DMS153 (cell line): ENCODE data around the gene A2M.

Experiments
- DNase-seq: peaks from one replicate; lab custom pipeline; 2025; lab: John Stamatoyannopoulos, UW

Gene A2M

DNA sequence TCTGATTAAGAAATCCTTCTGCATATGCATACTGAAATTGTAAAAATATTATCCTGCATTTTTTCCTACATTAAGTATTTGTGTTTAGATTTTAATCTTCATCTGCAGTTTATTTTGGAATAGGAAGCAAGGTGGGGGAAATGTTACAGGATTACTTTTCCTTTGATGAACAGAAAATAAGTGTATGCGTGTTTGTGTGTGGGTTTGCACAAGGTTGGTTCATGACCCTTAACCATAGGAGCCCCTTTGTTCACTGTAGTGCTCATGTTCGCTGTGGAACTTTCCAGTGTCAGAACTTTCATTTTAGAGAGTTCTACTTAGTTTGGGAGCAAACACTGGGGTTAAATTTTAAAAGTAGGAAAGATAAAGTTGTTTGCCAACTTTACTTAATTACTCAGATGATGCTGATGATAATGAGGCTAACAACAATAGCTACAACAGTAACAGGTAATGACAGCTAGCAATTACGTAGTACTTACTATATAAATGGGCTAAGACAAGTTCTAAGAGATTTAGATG is 6.4 kb upstream of the A2M start:
- DNase-seq = no peak

DNA sequence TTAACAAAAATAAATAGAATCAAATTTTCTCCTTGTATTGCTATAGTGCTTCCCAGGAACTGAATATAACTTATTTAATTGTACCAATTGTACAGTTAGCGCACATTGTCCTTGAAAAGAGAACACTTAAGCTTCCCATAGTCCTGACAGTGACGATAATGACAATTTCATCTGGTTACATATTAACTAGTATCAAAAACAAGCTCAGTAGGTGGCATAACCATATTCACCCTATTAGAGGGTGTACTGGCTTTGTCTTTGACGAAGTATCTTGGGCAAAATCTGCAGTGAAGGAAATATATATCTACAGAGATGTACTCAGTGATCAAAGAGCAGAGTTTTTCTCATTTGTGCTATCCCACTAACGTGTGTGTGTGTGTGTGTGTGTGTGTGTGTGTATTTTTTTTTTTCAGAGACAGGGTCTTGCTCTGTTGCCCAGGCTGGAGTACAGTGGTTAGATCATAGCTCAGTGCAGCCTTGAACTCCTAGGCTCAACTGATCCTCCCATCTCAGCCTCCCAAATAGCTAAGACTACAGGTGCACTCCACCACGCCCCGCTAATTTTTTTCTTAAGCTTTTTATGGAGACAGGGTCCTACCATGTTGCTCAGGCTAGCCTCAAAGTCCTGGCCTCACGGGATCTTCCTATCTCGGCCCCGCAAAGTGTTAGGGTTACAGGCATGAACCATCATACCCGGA is 4.9 kb upstream of the A2M start:
- DNase-seq = no peak

DNA sequence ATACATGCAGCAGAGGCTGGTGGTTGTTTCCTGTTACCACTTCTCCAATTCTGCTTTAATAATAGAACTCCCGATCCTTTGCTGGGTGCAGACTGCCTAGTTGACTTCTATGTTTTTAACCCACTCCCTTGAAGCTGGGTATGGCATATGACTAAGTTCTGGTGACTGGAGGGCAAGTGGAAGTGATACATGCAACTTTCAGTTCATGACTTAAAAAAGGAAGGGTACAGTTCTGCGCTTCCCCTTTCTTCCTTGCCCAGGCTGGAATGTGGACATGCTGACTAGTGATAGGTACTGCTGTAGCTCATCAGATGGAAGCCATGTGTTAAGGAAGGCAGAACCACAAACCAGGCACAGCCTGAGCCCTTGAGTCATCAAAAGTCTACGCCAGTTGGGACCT is 2.4 kb upstream of the A2M start:
- DNase-seq = no peak

DNA sequence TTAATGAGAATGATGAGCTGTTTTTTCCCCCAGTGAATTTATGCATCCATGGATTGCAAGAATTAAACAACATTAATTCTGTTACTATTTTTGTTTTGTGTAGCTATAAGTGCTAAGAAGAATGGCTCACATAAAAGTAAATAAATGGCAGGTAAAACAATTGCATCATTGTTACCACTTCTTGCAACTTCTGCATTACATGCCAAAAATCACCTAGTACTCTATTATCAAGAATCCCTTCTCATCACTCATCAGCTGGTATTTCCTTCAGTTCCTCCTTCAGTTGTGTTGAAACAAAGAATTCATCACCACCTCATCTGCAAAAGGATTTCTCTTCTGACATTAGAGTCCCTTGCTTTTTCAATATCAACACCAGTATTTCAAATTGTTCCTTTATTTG is 773 bp downstream of the A2M start:
- no peak for DNase-seq

DNA sequence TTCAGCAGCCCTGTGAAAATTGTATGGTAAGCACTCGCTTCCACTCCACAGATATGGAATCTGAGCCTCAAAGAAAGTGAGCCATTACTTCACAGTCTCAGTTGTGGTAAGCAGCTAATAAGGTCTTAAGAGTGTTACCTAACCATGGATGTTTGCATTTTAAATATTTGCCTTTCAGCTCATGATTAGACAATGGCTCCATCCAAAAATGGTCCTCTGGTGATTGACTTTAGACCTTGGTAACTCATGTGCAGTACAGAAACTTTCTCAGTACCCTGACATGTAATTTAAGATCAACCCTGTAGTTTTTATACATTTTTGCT is 1.8 kb downstream of the A2M start:
- DNase-seq = no peak

DNA sequence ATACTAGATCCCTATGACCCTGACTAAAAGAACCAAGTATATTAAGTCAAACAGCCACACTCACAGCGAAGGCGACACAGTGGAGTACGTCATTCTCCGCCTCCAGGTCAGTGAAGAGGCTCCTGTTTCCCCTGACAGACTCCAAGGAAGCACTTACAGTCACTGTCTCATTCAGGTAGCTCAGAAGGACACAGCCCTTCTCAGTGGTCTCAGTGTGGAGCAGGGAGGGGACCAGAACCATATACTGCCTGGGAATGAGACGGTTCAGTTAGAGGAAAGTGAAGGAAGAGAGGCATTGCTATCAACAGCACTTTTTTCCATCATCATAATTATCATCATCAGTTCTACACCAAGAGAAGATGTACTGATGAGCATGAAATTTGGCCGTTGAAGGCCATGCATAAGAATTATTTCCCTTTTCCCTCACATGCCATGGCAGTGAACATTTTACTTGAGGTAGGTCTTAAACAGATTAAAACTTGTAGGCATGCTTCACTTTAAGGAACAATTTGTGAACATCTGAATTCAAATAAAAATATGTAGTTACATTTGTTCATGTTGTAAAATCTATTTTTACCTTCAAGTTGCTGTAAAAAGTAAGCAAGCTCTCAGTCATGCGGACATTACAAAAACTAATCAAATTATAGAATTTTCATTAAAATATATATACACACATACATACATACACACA is 2.3 kb downstream of the A2M start:
- no peak for DNase-seq

DNA sequence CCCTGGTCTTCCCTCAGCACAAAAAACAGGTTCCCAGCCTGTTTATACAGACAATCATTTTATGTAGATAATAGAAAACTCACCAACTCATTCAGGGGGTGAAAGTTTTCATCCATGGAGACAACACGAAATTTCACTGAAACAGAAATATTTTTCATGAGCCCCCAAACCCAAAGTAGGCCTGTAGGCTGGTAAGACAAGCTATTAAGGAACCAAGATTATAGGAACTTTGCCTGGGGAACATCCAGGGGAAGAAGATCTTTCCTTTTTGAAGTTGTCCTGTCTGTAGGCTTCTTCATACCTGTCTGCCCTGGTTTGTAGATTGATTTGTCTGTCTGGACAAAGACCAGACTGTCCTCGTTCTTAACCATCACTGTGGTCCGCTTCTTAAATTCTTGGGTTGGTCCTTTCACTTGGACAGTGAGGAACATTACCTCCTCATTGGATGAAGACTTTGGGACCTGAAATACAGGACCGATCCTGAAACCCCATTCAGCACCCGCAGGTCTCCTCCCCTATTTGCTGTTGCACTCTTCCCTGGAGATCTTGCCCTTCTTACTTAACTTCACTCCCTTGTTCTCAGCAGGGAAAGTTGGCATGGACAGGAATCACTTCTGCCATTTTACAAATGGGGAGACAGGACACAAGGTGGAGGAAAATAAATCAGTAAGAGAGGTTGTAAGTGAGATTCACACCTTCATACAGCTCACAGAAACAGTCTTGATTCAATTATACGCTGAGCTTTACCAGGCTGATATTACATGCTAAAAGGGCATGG is 3.5 kb downstream of the A2M start:
- no peak for DNase-seq

DNA sequence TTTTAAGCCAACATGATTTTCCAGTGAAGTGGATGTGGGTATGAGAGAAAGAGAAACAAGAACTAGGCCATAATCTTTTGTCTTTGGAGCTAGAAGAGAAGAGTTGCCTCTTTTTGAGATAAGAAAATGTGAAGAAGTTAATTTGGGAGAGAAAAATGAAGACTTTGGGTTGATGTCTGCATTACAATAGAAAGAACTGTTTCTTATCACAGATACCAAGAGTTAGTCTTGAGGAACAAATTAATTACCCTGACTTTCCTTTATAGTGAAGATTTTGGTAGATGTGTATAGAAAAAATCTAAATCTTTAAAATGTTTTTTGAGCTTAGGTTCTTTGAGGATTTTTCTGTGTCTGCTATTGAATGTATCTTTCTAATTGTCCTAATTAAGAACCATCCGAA is 4.2 kb downstream of the A2M start:
- DNase-seq = no peak

DNA sequence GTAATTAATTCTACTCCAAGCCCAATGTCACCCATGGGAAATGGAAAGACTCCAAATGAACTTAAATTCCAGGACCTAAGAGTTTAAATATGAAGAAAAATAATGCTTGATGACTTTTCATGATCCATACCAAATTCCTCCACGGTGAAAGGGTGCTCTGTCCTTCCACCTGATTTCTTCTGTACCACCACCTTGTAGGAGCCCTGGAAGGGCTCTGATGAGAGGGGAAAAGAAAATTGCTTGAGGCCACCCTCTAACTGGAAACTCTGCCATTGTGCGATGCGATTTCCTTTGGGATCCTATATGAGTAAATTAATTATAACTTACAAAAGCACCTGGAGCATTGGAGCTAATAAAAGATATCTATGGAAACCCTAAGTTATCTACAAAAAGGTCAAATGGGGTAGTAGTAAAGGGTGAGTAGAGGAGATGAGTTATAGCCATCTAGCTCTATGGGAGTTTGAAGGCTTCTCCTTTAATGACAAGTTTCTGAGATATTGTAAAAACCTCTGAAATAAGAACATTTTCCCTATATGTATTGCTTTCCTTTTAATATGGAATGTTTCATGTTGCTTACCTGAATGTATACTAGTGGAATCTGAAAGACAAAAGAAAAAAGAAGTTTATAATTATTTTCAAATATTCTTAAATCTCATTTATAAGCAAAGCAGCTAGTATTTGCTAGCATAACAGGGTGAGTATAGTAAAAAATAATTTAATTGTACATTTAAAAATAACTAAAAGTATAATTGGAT is 5.8 kb downstream of the A2M start:
- DNase-seq = no peak

DNA sequence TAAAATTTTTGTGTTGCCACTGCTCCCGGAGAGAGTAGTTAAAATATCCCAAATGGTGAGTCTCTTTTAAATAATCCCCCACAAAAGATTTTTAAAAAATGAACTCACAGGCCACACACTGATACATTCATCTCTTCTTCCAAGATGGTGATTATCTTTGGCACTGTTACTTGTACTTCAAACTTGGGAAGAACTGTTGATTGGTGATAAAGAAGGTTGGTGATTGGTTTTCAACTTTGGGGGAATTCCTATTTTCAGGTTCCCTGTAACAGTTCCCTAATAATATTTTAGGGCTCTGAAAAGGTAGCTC is 6.6 kb downstream of the A2M start:
- DNase-seq = no peak

DNA sequence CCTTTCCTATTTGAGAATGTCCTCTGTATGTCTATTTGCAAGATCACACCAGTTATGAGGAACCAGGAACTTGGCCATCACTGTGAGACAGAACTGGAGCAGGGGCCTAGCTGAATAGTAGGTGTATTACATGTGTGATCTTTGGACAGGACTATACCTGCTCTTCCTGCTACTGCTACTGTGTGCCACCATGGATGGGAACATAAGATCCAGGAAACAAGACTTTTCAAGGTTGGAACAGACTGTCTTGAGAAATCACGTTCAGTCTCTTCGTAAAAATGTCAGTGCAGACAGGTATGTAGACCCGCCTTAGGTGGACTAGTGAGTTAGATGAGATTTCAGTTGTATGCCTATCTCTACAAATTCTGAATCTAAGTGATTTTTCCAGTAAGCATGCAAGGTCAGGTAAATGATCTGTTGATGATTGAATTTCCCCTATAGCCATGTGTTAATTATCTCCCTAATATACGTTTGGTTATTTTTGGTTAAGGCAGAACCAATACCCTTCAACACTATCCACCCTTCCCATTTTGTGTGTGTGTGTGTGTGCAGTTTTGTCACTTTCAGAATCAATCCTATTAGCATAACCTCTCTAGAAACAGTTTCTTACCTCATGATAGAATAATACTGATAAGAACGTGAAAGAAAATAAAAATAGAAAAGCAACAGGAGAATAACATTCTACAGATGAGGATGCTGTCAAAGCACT is 7.1 kb downstream of the A2M start:
- DNase-seq = no peak

DNA sequence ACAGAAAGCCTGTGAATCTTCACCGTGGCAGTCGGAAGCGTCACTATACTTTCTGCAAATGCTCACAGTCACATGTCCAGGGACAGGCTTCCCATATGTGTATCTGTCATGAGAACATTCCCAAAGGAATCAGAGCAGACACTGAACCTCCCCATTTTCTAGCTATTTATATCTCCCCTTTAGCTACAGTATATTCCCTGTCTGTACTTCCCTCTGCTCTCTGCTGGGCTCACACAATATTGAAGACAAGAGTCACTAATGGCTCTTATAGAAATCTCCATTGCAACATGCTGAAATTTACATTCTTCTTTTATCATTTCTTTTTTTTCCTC is 8.2 kb downstream of the A2M start:
- no peak for DNase-seq

DNA sequence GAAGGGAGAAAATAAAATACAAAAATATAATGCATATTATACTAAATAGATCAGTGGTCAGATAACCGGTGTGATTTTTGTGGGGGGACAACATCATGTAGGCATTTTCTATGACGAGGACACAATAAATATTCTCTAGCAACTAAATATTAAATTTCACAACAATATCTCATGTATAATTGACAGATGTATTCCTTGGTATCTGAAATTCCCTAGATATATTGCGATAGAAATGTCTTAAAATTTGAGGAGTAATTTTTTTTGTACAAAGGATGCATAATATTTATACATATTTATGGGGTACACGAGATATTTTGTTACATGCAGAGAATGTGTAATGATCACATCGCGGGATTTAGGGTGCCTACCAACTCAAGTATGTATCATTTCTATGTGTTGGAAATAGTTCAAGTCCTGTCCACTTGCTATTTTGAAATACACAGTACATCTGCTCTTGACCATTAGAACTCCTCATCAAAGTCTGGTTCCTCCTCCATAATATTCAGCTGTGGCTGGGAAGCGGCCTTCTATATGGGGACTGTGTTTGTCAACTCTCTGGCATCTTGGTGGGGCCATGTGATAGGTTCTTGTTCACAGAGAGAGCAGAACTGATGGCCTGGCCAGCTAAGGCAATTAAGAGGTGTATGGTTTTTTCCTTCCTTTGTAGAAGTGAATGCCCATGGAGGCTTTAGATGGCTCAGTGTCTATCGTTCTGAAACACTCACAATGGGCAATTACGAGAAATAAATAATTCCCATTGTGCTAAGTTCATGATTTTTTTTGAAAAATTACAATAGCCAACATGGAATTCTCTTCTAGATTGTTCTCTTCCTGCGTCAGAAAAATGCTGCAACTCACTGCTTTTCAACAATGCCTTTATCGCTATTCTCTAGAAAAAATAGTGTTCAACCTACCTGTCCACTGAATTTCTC is 8.8 kb downstream of the A2M start:
- no peak for DNase-seq

DNA sequence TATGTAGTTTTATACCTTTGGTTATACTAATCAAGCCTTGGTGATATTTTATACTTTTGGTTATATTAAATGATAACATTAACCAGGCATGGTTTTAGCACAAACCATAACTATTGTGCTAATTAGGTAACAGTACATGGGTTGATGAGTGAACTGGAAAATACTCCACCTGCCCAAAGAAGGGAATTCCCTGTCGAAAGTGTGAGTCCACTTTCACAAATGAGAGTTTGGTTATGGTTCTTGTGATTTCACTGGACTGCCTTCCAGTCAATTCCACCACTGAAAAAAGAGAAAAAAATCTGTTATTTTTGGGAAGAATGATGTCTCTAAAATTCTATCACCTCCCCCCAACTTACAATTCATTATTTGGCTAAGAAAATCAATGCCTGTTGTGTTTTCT is 9.7 kb downstream of the A2M start:
- no peak for DNase-seq

DNA sequence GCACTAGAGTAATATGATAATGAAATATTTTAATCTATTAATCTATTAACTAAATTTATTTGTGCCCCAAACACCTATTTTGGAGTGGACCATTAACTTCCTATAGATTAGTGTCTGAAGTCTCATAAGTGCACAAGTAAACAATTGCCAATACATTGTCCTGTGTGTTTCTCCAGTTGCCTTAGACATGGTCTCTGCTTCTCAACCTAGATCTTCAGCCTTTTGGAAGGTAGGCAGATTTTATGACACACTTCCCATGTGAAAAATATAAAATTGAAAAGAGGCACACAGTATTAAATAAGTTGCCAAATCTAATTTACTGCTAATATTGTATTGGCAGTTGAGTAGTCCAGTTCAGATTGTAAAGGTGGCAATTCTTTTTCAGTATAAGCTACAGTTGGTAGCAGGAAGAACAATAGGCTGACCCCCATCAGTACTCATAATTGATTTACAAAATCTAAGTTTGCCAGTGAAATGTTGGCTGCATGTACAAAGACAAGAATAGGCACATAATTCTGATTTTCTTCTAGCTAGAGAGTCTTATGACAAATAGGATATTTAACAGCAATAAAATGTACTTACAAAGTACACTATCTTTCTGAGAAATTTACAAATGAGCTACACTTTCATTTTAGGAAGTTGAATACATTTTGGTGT is 10.8 kb downstream of the A2M start:
- no peak for DNase-seq

DNA sequence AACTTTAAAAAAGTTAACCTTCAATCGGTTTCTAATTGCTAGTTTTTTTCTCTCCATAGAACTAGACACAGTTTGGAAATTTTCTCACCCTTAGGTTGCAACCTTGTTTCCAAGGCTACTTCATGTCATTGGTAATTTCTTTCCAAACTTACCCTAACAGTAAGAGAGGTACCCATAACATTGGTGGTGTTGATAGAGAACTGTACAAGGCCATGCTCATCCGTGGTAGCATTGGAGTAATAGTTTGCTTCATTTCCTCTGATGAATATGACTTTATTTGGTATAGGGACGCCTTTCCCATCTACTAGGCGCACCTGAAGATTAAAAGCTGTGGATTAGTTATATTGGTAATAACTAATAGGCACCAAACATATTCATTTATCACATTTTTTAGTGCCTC is 11.6 kb downstream of the A2M start:
- no peak for DNase-seq

DNA sequence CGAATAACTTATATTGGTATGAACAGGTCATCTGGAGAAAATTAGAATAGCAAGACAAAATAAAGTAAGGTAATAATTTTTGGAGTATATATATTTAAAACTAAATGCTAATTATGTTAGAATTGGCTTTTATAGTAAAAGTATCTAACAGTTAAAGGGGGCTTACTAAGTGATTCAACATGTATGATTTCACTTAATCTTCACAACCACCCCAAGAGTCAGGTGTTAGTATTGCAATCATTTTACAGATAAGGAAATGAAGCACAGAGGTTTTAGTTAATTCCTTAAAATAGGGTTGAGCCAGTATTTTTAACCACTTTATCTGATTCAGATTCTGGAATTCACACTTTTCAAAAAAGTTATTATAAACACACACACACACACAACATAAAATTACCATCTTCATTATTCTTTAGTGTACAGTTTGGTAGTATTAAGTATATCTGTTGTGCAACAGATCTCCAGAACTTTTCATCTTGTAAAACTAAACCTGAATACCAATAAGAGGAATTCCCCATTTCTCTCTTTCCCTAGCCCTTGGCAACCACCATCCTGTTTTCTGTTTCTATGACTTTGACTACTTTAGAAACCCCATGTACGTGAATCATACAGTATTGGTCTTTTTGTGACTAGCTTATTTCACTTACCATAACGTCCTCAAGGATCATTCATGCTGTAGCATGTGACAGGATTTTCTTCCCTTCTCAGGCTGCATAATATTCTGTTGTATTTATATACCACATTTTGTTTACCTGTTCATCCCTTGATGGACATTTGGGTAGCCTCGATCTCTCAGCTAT is 12.5 kb downstream of the A2M start:
- DNase-seq = no peak

DNA sequence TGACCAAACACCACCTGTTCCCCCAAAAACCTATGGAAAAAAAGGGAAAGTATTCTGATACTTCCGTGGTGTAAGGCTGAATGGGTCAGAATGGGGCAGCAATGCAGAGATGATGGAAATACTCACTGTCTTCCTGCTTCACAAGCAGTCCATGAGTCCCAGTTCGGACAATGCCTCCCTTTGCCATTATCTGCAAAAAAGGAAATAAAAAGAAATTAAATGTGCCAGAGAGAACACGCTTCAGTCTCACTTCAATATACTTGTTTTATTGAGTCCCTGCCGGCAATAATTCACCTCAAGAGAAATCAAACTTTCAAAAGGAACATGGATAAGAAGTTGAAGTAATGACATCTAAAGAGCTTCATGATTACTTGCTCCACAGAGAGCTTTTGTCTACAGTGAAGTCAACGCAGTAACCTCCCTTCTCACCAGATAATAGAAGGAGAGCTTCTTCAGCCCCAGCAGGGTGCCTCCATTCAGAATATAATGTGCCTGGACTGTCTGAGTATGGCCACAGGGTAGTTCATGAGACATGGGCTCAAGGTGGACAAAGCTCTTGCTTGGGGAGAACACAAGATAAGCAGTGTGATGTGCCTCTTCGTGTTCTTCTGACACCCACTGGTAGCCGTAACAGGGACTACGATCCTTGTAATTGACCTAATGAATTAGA is 14.6 kb downstream of the A2M start:
- no peak for DNase-seq

DNA sequence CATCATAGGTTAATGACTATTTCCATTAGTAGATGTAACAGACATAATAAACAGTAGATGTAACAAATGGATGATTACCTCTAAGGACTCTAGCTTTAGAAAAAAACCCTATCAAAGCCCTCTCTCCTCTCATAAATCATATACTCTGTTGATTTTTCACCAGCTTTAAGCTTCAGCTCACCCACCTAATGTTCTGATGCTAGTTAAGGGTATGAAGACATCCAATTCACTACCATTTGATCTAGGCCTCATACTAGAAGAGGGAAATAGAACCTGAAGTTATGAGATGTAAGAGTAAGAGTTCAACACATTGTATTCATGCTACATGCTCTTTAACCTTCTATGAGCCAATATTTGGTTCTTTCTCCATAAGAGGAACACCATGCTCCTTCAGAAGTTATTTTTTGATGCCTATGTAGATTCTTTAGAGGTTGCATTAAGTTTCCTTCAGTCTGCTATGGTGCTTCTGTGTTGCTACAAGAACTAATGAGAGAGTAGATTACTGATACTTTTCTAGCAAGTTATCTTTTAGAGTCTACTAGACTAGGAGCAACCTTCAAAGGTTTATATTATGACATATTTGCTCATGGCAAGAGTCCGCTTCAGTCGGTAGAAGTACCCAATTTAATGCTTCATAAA is 16.0 kb downstream of the A2M start:
- DNase-seq = no peak
